Cardiac muscle cell (in vitro differentiated cells and primary cell): ENCODE measurements around the gene LMX1B. TPM values are rescaled to one million over a fixed set of nuclear protein-coding genes. Genes with fewer than 3 reads are reported as not detected.

Source experiments
- DNase-seq, 2 donors: peaks; one replicate each; pipeline versions ENCODE4 v3.0.0 to v3.0.0-alpha.2; 2010 to 2017; ENCODE audit warnings: low read depth in 1 of 2, low spot score in 1 of 2
- H3K27ac ChIP-seq: fragments of 200-600 bp; sonication (generic); 2 replicates; pipeline ENCODE4 v1.5.1; 2016
- H3K27me3 ChIP-seq: fragments of 200-600 bp; sonication (generic); 2 replicates; pipeline ENCODE4 v1.6.0; 2016; ENCODE audit warnings: control low read depth
- H3K36me3 ChIP-seq: fragments of 200-600 bp; sonication (generic); 2 replicates; pipeline ENCODE4 v1.5.1; 2016; ENCODE audit warnings: control low read depth
- H3K4me1 ChIP-seq: fragments of 200-600 bp; sonication (generic); 2 replicates; pipeline ENCODE4 v1.8.1; 2017; ENCODE audit warnings: low read depth, mild to moderate bottlenecking, mixed run types
- H3K4me3 ChIP-seq: fragments of 200-600 bp; sonication (generic); 2 replicates; pipeline ENCODE4 v1.5.1; 2016; ENCODE audit warnings: mild to moderate bottlenecking
- H3K9me3 ChIP-seq: fragments of 200-600 bp; sonication (generic); 2 replicates; pipeline ENCODE4 v1.5.1; 2017; ENCODE audit warnings: low read depth, mild to moderate bottlenecking, control low read depth
- polyA plus RNA-seq: library from polyadenylated mRNA; unstranded; fragments of >200 nt; fragmentation: Nextera tagmentation; extraction: Ambion mirVana; gene quantifications from 2 replicates; pipeline ENCODE4 v1.2.1, GENCODE V29; 2016
- total RNA-seq: library from RNA; depleted of rRNA; stranded (reverse); fragments of >200 nt; gene quantifications from 2 replicates; pipeline ENCODE4 v1.2.3, GENCODE V29; 2016
- TF ChIP-seq, protein P1 (sequence below): IDR thresholded peaks from 2 replicates; pipeline ENCODE4 v1.5.1; 2012; ENCODE audit warnings: low read depth, mild to moderate bottlenecking, low read length

LMX1B gene
- total and polyA plus RNA-seq, 2 experiments from 2014 or later, result not detected

DNA sequence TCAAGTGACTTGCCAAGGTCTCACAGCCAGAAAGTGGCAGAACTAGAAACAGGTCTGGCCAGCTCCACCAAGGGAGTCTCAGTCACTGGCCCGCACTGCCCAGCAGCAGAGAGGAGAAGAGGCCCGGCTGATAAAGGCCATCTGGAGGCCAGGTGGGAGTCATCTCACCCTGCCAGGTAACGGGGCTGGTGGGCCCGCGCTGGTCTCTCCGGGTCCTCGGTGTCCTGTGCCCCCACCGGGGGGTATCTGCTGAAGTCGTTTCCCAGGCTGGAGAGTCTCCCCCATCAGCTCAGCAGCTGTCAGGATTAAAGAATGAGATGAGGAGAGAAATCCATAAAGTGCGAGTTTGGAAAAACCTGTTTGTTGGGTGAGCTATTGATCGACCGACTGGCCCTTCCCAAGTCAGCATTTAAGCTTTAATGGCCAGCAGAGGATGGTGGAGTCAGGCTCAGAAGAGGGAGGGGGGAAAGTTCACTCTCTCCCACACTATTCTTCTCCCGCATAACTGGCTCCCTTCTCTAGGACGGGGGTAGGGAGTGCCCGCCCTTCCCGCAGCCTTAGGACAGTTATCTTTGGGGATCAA is 30.3 kb downstream of the LMX1B start:
- no peaks in the 10 kb centered on the region for H3K36me3 ChIP-seq
- H3K4me1 ChIP-seq, result no peaks in the 10 kb centered on the region
- no peaks in the 10 kb centered on the region for H3K9me3 ChIP-seq
- peaks cover 100% of the 10 kb centered on the region for H3K27me3 ChIP-seq
- no peak overlapping the region for H3K4me3 ChIP-seq
- TF ChIP-seq, protein P1, sequence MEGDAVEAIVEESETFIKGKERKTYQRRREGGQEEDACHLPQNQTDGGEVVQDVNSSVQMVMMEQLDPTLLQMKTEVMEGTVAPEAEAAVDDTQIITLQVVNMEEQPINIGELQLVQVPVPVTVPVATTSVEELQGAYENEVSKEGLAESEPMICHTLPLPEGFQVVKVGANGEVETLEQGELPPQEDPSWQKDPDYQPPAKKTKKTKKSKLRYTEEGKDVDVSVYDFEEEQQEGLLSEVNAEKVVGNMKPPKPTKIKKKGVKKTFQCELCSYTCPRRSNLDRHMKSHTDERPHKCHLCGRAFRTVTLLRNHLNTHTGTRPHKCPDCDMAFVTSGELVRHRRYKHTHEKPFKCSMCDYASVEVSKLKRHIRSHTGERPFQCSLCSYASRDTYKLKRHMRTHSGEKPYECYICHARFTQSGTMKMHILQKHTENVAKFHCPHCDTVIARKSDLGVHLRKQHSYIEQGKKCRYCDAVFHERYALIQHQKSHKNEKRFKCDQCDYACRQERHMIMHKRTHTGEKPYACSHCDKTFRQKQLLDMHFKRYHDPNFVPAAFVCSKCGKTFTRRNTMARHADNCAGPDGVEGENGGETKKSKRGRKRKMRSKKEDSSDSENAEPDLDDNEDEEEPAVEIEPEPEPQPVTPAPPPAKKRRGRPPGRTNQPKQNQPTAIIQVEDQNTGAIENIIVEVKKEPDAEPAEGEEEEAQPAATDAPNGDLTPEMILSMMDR, result no peak
- no peak for DNase-seq
- no peak overlapping the region for H3K27ac ChIP-seq

DNA sequence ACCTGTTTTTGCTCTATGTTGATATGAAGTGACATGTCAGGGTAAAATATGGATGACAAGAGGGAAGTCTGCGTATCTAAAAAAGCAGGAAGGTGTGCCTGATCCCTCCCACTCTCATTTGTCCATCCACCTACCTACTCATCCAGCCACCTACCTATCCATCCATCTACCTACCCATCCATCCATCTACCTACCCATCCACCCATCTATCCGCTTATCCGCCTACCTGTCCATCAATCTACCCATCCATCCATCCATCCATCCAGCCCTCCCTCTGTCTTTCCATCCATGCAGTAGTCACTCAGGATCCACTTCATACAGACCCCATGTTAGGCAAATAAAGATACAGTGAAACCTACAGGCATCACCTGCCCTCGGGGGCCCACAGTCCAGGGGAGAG is 32.4 kb downstream of the LMX1B start:
- Histone ChIP-seq H3K27ac (no peak overlapping the region), H3K4me3 (no peak overlapping the region), H3K4me1 (no peaks in the 10 kb centered on the region), H3K36me3 (no peaks in the 10 kb centered on the region), H3K27me3 (peaks cover 100% of the 10 kb centered on the region), H3K9me3 (no peaks in the 10 kb centered on the region)
- no peak for DNase-seq
- TF ChIP-seq, protein P1, result no peak

DNA sequence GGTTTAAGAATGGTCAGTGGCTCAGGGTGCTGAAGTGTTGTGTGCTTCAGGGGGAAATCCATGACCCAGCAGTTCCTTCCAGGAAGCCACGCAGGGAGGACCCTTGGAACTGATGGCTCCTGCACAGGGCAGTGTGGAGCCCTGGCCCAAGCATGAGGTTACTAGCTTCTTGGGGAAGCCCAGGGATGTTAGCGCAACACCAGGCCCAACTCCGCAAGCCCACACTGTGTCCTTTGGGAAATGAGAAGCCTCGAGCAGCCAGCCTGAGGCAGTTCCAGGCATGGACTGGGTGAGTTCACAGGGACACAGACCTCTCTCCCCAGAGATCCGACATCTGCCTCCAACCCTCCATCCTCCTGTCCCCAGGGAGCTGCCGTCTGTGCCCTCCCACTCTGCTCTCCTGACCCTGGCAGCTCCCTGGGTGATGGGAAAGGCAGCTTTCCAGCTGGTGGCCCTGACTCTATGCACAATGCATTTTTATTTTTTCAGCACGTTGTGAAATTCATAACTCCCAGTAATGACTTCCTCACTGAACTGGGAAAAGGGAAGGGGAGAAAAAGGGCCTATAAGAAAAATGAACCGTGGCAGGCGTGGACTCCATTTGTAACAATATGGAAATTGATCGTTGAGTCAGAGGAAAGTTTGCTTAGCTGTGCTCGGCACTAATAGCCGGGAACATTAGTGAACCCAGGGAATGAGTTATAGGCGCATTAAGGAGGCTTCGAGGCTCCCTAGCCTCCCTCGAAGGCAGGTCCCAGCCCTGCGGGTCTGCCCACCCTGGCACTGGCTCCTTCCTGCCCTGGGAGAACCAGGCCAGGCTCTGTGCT is 34.1 kb downstream of the LMX1B start:
- TF ChIP-seq, protein P1, result no peak
- no peak for DNase-seq
- Histone ChIP-seq H3K36me3 (no peaks in the 10 kb centered on the region), H3K9me3 (no peaks in the 10 kb centered on the region), H3K4me1 (no peaks in the 10 kb centered on the region), H3K27ac (no peak overlapping the region), H3K4me3 (no peak overlapping the region), H3K27me3 (peaks cover 100% of the 10 kb centered on the region)

DNA sequence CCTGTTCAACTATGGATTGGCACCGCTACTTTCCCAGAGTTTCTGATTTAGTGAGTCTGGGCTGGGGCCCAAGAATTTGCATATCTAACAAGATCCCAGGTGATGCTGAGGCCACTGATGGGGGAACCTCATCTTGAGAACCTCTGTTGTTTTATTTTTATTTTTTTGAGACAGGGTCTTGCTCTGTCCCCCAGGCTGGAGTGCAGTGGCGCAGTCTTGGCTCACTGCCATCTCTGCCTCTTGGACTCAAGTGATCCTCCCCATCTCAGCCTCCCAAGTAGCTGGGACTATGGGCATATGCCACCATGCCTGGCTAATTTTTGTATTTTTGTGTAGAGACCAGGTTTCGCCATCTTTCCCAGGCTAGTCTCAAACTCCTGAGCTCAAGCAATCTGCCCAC is 35.7 kb downstream of the LMX1B start:
- peaks cover 99% of the 10 kb centered on the region for H3K27me3 ChIP-seq
- H3K9me3 ChIP-seq, result no peaks in the 10 kb centered on the region
- TF ChIP-seq, protein P1, result no peak
- no peak overlapping the region for H3K27ac ChIP-seq
- no peaks in the 10 kb centered on the region for H3K4me1 ChIP-seq
- no peak for DNase-seq
- H3K4me3 ChIP-seq, result no peak overlapping the region
- H3K36me3 ChIP-seq, result no peaks in the 10 kb centered on the region

DNA sequence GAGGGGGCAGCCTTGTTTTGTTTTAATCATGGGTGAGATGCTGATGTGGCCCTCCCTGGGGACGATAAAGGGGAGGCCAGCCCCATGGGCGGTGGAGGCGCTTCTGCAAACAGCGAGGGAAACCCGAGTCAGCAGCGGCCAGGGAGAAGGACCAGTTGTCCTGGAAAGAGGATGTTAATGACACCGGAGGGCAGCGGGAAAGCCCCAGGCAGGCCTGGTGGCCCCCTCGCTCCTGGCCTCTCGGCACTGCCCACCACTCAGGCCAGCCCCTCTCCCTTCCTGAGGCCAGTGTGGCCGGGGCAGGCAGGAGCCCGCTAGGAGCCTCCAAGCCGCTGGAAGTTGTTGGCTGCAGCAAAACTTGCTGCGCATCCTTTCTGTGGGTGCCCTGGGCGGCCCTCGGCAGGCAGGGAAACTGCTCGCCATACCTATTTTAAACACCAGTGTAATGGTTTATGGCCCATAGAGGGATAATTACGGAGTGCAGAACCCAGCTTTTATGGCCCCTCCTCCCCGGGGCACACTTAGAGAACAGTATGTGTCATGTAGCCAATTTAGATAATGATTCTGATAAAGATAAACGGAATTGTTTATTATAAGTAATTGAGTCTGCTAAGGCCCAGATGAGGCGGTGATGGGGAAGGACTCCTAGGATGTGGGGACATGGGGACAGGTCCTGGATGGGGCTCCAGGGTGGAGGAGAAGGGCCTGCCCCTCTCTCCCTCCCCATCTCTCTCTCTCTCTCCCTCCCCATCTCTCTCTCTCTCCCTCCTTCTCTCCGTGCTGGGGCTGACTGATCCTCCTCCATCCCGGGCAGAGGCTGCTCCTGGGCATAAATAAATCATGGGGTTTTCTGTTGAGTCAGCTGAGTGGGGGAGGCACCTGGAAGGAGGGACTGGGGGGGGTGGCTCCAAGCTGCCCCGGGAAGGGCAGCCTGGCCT is 36.9 kb downstream of the LMX1B start:
- no peak overlapping the region for H3K4me3 ChIP-seq
- no peak for DNase-seq
- H3K9me3 ChIP-seq, result no peaks in the 10 kb centered on the region
- peaks cover 99% of the 10 kb centered on the region for H3K27me3 ChIP-seq
- no peaks in the 10 kb centered on the region for H3K4me1 ChIP-seq
- TF ChIP-seq, protein P1, result no peak
- H3K27ac ChIP-seq, result no peak overlapping the region
- no peaks in the 10 kb centered on the region for H3K36me3 ChIP-seq
